GM21381 (cell line): ENCODE measurements around the gene STX18.

Experiments used
- ATAC-seq: cut with Tn5 transposase; IDR thresholded peaks from one replicate; pipeline ENCODE4 v1.9.1; 2021; ENCODE audit warnings: mild to moderate bottlenecking, moderate library complexity; ENCODE audit not compliant: unreplicated experiment

STX18 gene

DNA sequence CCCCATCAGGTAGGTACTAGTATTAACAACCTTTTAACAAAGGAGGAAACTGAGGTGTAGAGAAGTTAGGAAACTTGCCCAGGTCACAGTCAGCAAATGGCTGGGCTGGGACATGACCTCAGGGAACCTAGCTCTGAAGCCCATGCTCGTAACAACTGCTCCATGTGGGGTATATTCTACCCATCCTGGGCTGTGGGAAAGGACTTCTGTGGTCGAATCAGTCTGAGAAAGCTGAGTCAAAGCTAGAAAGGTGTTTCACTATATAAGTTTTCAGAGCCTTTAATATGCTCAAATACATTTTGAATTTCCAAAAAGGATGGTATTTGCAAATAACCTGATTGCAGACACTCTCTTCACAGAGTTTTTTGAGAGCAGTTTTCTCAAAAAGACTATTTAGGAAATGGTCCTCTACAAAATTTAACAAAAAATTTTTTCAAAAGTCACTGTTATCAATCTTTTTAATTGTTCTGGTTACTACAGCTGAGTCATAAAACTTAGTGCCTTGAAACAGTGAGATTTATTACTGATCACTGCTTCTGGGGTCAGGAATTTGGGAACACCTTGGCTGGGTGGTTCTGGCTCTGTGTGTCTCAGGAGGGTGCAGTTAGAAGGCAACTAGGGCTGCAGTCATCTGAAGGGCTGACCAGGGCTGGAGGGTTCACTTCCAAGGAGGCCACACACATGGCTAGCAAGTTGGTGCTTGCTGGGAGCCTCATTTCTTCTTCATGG lies 101.4 kb downstream of the STX18 start:
- ATAC-seq, result no peak

- no peak for ATAC-seq
Measured at GRCh38 chr4:4439782-4440181, 102.1 kb downstream of the STX18 start.

- ATAC-seq, result no peak
Measured at GRCh38 chr4:4438891-4439290, 103.0 kb downstream of the STX18 start.

DNA sequence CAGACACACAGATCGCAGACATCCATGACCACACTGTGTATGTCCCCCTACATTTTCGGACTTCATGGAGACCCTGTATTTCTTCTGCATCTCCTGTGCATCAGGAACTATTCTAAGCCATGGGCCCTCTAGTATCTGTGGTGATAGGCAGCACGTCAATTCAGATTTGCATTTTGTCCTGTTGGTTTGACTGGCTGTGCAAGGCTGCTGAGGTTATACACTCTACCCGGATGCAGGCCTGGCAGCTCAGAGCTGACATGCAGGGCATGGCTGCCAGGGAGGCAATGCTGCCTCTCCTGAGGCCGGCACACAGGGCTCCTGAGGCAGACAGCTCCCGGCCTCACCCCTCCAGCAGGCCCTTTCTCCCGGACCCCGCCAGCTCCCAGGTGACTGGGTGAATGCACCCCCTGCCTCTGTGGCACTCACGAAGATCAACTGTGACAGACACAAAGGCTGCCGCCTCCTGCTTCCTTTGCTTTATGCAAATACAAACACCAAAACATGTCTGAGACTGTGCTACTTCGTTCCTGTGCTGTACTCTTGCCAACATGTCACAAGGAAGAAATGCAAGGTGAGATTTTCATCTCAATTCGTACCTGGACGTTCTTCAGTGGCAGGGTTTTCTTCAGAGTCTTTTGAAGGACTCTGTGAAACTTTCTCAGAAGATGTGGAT lies 103.9 kb downstream of the STX18 start:
- no peak for ATAC-seq

- no peak for ATAC-seq
Measured at GRCh38 chr4:4436244-4436823, 105.5 kb downstream of the STX18 start.

DNA sequence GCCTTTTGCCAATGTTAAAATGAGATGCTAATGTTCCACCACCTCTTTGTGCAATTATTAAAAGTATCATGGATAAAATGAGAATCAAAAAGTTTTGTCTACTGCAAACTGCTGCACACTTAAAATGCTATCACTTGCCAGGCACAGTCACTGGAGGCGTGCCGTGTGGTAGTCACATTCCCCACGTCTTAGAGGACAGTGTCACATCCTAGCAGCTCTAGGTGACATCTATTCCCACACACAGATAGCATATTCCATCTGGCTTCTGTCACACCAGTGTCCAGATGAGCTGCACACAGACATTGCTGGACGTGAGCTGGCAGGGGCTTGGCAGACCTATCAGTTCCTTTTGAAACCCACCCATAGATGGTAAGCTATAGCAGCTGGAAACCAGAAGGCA lies 107.9 kb downstream of the STX18 start:
- ATAC-seq, result no peak

GRCh38 chr4:4432341-4433125 lies 109.3 kb downstream of the STX18 start:
- no peak for ATAC-seq

DNA sequence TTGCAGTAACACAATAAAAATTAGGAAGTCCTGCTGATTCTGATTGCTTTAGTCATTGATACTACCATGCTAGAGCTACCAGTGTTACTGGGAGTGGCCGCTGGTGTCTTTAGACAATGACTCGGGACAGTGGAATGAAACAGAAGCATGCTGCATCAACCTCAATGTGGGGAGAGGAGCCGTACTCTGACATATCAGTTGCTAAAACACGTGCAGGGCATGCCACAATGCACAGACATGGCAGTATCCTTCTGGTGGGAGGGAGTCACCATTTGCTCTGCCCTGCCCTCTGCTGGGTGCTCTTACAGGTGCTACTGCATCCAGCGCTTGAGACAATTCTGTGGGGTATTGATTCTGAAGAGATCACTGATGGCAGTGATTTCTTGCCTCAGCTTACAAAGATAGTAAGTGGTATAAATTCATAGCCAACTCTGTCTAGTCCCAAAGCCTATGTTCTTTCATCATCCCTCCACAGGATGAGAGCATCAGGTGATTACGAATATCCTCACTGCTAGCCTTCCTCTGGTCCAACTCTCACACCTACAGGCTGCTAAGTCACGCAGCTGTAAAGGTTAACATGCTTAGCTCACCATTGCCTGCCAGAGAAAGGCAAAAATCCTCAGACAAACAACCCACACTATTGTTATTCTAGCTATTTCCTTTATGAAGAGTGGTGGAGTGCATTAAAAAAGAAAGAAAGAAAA lies 111.2 kb downstream of the STX18 start:
- peak; percentile 75 for ATAC-seq

DNA sequence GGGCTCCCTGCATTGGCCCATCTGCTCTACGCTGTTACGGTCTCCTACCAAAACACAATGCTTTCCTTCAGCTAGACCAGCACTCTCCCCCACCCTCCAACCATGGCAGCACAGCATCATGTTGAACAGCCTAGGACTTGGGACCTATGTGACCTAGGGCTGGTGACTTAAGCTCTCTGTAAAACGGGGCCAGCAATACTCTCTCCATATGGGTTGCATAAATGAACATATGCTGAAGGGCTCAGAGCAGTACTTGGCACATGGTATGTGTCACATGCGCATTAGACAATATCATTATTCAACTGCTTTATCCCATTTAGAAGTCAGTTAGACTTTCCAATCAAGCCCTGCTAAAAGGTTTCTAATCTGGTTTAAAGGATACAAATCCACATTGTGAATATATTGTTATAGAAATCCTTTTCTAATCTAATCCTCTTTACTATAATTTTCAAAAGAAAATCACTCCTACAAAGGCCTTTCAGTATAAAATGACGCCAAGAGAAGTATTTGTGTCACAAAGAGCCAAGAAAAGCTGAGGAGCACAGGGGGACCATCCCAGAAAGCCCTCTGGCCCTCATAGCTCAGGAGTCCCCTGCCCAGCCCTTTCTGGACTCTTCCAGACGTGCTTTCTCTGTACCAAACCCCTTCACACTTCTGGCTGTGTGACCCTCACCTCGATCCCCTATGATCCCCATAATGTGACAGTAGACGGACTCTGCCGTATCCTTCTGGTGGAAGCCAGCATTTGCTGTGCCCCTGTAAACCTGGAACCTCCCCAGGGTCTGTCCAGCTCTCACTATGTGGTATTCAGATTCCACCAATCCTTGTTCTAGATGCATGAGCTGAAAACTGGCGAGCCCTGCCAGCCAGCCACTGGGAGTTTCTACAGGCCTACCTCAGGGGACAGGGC lies 112.6 kb downstream of the STX18 start:
- no peak for ATAC-seq

DNA sequence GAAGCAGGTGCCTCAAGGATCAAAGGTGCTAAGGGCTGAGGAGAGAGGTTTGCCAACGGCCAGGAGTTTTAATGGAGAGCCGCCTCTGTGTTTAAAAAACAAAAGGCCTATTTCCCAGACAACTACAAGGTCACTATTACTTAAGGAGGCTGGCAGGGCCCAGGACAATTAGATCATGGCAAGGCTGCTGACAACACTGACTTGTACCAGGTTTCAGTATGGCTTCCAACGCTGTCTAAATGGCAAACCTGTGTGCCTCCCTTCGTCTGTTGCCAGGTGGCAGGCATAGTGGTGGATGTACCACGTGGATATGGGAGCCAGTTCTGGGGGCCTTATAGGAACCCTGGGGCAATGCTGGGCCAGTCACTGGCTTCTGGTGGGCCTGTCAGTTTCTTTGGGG lies 114.0 kb downstream of the STX18 start:
- ATAC-seq, result no peak

GRCh38 chr4:4427121-4427870 lies 114.6 kb downstream of the STX18 start:
- ATAC-seq, result no peak

DNA sequence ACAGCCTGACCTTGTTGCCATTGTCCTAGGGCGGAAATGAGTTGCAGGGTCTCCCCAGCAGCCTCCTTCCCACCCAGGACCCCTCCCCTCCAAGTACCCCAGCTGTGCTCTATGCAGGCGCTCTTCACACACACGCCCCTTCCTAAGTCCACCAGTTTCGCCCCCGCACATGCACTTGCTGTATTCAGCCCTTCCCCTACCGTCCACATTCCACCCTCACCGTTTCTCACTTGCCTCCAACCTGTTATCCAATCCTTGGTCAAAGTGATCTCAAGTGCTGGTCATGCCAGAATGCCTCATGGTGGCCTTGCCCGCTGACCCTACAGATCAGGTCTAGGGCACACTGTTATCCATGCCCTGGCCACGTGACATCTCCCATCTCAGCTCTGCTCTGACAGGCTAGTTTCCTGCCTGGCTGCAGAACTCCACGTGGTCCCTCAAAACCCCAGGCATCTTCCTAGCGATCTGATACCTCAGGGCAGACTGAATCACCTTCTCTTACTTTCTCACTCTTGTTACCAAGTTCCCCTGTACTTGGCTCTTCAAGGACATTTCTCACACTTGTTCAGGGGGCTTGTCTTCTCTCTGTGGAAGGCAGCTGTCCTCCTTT lies 115.2 kb downstream of the STX18 start:
- ATAC-seq, result no peak

DNA sequence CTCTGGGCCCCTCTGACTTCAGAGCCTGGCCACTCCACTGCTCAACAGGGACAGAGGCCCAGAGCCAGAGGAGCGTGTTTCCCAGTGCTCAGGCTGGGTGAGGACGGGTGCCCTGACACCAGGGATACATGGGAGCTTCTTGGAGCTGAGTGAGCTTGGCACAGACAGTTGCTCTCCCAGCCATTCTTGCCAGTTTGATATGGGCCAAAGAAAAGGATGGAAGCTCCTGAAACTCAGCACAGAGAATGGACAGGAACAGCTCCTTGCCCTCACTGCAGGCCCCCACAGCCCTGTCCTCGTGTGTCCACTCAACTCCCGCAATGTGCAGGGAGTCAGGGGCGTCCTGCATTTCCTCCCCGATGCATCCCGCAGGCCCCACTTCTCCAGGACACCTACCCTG lies 116.2 kb downstream of the STX18 start:
- ATAC-seq, result no peak

GRCh38 chr4:4425119-4425690 lies 116.6 kb downstream of the STX18 start:
- ATAC-seq, result no peak

GRCh38 chr4:4424499-4425115 lies 117.2 kb downstream of the STX18 start:
- ATAC-seq, result no peak

- ATAC-seq, result no peak
Measured at GRCh38 chr4:4423706-4424498, 117.9 kb downstream of the STX18 start.

- ATAC-seq, result no peak
Measured at GRCh38 chr4:4422856-4423499, 118.9 kb downstream of the STX18 start.
